ENCODE data around the gene PDE6B.

The PDE6B gene

DNA sequence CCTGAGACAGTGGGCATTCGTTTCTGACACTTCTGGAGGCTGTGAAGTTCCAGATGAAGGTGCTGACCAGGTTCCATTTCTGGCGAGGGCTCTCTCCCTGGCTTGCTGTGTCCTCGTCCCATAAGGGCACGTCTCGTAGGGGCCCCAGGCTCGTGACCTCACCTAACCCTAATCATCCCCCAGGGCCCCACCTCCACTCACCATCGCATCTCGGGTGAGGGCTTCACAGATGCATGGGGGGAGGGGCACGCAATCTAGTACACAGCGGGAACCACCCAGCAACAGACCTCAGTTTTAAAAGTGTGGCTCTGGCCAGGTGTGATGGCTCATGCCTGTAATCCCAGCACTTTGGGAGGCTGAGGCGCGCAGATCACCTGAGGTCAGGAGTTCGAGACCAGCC is 22.1 kb downstream of the PDE6B start:
- H3K4me3 ChIP-seq (ENCODE audit: insufficient read depth, low read length, poor library complexity, severe bottlenecking): no peak overlapping the region
- no peak overlapping the region for H3K27ac ChIP-seq (ENCODE audit: low read depth, low read length)
- H3K27me3 ChIP-seq (ENCODE audit: low read length): no peaks in the 10 kb centered on the region
- no peaks in the 10 kb centered on the region for H3K9me3 ChIP-seq (ENCODE audit: insufficient read depth, low read length)
- no peak overlapping the region for H3K9ac ChIP-seq (ENCODE audit: low read length)
- H3K79me2 ChIP-seq (ENCODE audit: insufficient read depth, low read length): no peaks in the 10 kb centered on the region
- TF ChIP-seq, protein P1, sequence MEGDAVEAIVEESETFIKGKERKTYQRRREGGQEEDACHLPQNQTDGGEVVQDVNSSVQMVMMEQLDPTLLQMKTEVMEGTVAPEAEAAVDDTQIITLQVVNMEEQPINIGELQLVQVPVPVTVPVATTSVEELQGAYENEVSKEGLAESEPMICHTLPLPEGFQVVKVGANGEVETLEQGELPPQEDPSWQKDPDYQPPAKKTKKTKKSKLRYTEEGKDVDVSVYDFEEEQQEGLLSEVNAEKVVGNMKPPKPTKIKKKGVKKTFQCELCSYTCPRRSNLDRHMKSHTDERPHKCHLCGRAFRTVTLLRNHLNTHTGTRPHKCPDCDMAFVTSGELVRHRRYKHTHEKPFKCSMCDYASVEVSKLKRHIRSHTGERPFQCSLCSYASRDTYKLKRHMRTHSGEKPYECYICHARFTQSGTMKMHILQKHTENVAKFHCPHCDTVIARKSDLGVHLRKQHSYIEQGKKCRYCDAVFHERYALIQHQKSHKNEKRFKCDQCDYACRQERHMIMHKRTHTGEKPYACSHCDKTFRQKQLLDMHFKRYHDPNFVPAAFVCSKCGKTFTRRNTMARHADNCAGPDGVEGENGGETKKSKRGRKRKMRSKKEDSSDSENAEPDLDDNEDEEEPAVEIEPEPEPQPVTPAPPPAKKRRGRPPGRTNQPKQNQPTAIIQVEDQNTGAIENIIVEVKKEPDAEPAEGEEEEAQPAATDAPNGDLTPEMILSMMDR (IDR thresholded peaks at IDR 0.05; ENCODE audit: insufficient read depth, low read length, poor library complexity, severe bottlenecking): no peak
- no peak for TF ChIP-seq EZH2phosphoT487 (conservative IDR thresholded peaks at IDR 0.05; ENCODE audit: low read length)
- H2AFZ ChIP-seq (ENCODE audit: low read depth, low read length, severe bottlenecking): no peak overlapping the region
- H3K9me2 ChIP-seq (replicated peaks; ENCODE audit: insufficient read depth, low read length): no peaks in the 10 kb centered on the region
- no peaks in the 10 kb centered on the region for H4K20me1 ChIP-seq (ENCODE audit: low read depth, low read length)
- no peak overlapping the region for H3K4me2 ChIP-seq (ENCODE audit: low read depth, low read length, poor library complexity, severe bottlenecking)
- no peaks in the 10 kb centered on the region for H3K36me3 ChIP-seq (ENCODE audit: low read length)
- H3F3A ChIP-seq (ENCODE audit: insufficient read depth): no peaks in the 10 kb centered on the region

DNA sequence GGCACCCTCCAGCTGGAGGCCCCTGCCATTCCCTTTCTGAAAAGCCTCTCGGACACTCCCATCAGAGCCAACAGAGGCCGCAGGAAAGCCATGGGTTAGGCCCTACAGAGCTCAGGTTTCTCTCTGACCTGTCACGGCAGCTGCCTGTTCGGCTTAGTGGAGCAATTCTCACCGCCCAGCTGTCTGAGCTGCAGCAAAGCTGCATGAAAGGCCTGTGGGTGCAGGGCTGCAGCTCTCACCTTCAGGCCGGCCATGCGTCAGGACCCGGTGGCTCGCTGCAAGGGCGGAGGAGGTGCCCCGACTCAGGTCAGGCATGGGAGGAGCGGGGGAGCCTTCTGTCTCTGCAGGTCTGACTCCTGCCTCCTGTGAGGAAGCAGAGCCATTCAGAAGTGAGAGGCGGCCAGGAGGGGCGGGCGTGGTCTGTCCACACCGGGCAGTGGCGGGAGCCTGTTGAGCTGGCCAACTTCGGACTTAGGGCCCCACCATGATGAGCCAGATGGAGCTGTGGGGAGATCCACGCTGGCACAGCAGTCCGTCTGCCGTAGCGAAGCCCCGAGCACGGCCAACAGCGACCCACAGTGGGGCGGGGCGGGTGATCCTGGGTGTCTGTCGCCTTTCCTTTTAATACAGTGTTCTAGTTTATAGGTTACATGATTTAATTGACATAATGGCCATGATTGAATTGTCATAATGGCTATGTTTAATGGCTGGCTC is 23.4 kb downstream of the PDE6B start:
- Histone ChIP-seq H2AFZ (ENCODE audit: low read depth, low read length, severe bottlenecking) (no peak overlapping the region), H3K9ac (ENCODE audit: low read length) (no peak overlapping the region), H3K9me3 (ENCODE audit: insufficient read depth, low read length) (no peaks in the 10 kb centered on the region), H3K4me2 (ENCODE audit: low read depth, low read length, poor library complexity, severe bottlenecking) (no peak overlapping the region), H3K79me2 (ENCODE audit: insufficient read depth, low read length) (no peaks in the 10 kb centered on the region), H3F3A (ENCODE audit: insufficient read depth) (no peaks in the 10 kb centered on the region), H3K27me3 (ENCODE audit: low read length) (no peaks in the 10 kb centered on the region), H3K4me3 (ENCODE audit: insufficient read depth, low read length, poor library complexity, severe bottlenecking) (no peak overlapping the region), H3K27ac (ENCODE audit: low read depth, low read length) (no peak overlapping the region), H3K9me2 (replicated peaks; ENCODE audit: insufficient read depth, low read length) (no peaks in the 10 kb centered on the region), H3K36me3 (ENCODE audit: low read length) (no peaks in the 10 kb centered on the region), H4K20me1 (ENCODE audit: low read depth, low read length) (no peaks in the 10 kb centered on the region)
- TF ChIP-seq, protein P1 (IDR thresholded peaks at IDR 0.05; ENCODE audit: insufficient read depth, low read length, poor library complexity, severe bottlenecking): no peak
- no peak for TF ChIP-seq EZH2phosphoT487 (conservative IDR thresholded peaks at IDR 0.05; ENCODE audit: low read length)

GRCh38 chr4:649293-649625 is 23.9 kb downstream of the PDE6B start:
- H4K20me1 ChIP-seq (ENCODE audit: low read depth, low read length): no peaks in the 10 kb centered on the region
- H3K9me2 ChIP-seq (replicated peaks; ENCODE audit: insufficient read depth, low read length): no peaks in the 10 kb centered on the region
- H3K36me3 ChIP-seq (ENCODE audit: low read length): no peaks in the 10 kb centered on the region
- no peaks in the 10 kb centered on the region for H3K79me2 ChIP-seq (ENCODE audit: insufficient read depth, low read length)
- TF ChIP-seq, protein P1 (IDR thresholded peaks at IDR 0.05; ENCODE audit: insufficient read depth, low read length, poor library complexity, severe bottlenecking): no peak
- TF ChIP-seq EZH2phosphoT487 (conservative IDR thresholded peaks at IDR 0.05; ENCODE audit: low read length): no peak
- no peak overlapping the region for H3K4me3 ChIP-seq (ENCODE audit: insufficient read depth, low read length, poor library complexity, severe bottlenecking)
- no peaks in the 10 kb centered on the region for H3K27me3 ChIP-seq (ENCODE audit: low read length)
- H2AFZ ChIP-seq (ENCODE audit: low read depth, low read length, severe bottlenecking): no peak overlapping the region
- H3K9ac ChIP-seq (ENCODE audit: low read length): no peak overlapping the region
- no peak overlapping the region for H3K27ac ChIP-seq (ENCODE audit: low read depth, low read length)
- H3K4me2 ChIP-seq (ENCODE audit: low read depth, low read length, poor library complexity, severe bottlenecking): no peak overlapping the region
- no peaks in the 10 kb centered on the region for H3K9me3 ChIP-seq (ENCODE audit: insufficient read depth, low read length)
- H3F3A ChIP-seq (ENCODE audit: insufficient read depth): no peaks in the 10 kb centered on the region
